A549 (cell line): ENCODE measurements around the gene PTPRH. TPM values are rescaled to one million over a fixed set of nuclear protein-coding genes. Genes with fewer than 3 reads are reported as not detected.
A peak's percentile ranks its signal among the peaks of the same experiment; 100 is the strongest.

Source experiments
- ATAC-seq, 2 experiments: fragments of 200-7000 bp in 1 of 2; fragments of >200 bp in 1 of 2; cut with Nextera tagmentation in 1 of 2; cut with Tn5 transposase in 1 of 2; 3 replicates each; pipeline versions ENCODE4 v1.8.0 to v1.9.1; 2018 to 2020; ENCODE audit warnings: mild to moderate bottlenecking in 1 of 2, moderate library complexity in 1 of 2
- CTCF ChIA-PET: fragments of 300-600 bp; sonication (Branson Sonifier 250); formaldehyde crosslinking; extraction: SDS; loops from one replicate; lab custom pipeline; 2021; ENCODE audit warnings: antibody characterized with exemption, inconsistent platforms; lab: Yijun Ruan, JAX
- POLR2A ChIA-PET: fragments of 350-600 bp; formaldehyde crosslinking; extraction: SDS; loops from one replicate; lab custom pipeline; 2021; ENCODE audit warnings: antibody characterized with exemption, inconsistent platforms; lab: Yijun Ruan, JAX
- DNase-seq, 2 experiments: peaks; one replicate each; pipeline versions ENCODE4 v3.0.0 to v3.0.0-alpha.2; 2011 to 2016; ENCODE audit warnings: low read depth in 1 of 2, low spot score in 1 of 2
- FAIRE-seq: peaks from 2 replicates; lab custom pipeline; 2011; peaks lifted over from hg19 to GRCh38; lab: Jason Lieb, UNC
- H3K27ac ChIP-seq, 2 experiments: fragments of >200 bp; sonication (Bioruptor Twin); formaldehyde crosslinking; 3 replicates each; pipeline ENCODE4 v1.5.1; 2016 to 2017
- H3K4me1 ChIP-seq: fragments of >200 bp; sonication (Bioruptor Twin); formaldehyde crosslinking; 3 replicates; pipeline ENCODE4 v1.6.1; 2016
- H3K4me2 ChIP-seq: fragments of >200 bp; sonication (Bioruptor Twin); formaldehyde crosslinking; 3 replicates; pipeline ENCODE4 v1.6.1; 2016
- H3K4me3 ChIP-seq: fragments of >200 bp; sonication (Bioruptor Twin); formaldehyde crosslinking; 3 replicates; pipeline ENCODE4 v1.5.1; 2016
- H3K9me3 ChIP-seq: fragments of >200 bp; sonication (Bioruptor Twin); formaldehyde crosslinking; 3 replicates; pipeline ENCODE4 v1.6.1; 2016
- BCL3 ChIP-seq: fragments of >200 bp; sonication (Bioruptor Twin); formaldehyde crosslinking; IDR thresholded peaks from 3 replicates; pipeline ENCODE4 v1.6.1; 2016
- BHLHE40 ChIP-seq: IDR thresholded peaks from 2 replicates; pipeline ENCODE4 v1.6.1; 2012; ENCODE audit warnings: low read depth, low read length, inconsistent platforms
- CBX2 ChIP-seq: fragments of 200-600 bp; sonication (generic); IDR thresholded peaks from 2 replicates; pipeline ENCODE4 v1.6.1; 2016; ENCODE audit warnings: low read depth, mild to moderate bottlenecking, borderline replicate concordance
- CEBPB ChIP-seq, 2 experiments: fragments of >200 bp in 1 of 2; sonication (Bioruptor Twin) in 1 of 2; formaldehyde crosslinking in 1 of 2; IDR thresholded peaks; 2 replicates each; pipeline ENCODE4 v1.6.1; 2012 to 2016
- E2F6 ChIP-seq: IDR thresholded peaks from 2 replicates; pipeline ENCODE4 v1.6.1; 2012; ENCODE audit warnings: low read depth, borderline replicate concordance
- EHF ChIP-seq: fragments of 250-450 bp; sonication (Bioruptor Pico); IDR thresholded peaks from 2 replicates; pipeline ENCODE4 v1.5.0; 2020; ENCODE audit warnings: mild to moderate bottlenecking
- EHMT2 ChIP-seq: fragments of 200-600 bp; sonication (generic); IDR thresholded peaks from 2 replicates; pipeline ENCODE4 v1.6.1; 2016; ENCODE audit warnings: antibody characterized with exemption, low read depth, mild to moderate bottlenecking, moderate library complexity
- ESRRA ChIP-seq: fragments of 150-350 bp; IDR thresholded peaks from 2 replicates; pipeline ENCODE4 v1.6.1; 2014; ENCODE audit warnings: mild to moderate bottlenecking, low read length, borderline replicate concordance
- FOSB ChIP-seq: fragments of 250-450 bp; sonication (Bioruptor Pico); IDR thresholded peaks from 2 replicates; pipeline ENCODE4 v1.5.0; 2020; ENCODE audit warnings: mild to moderate bottlenecking, moderate library complexity
- GATA3 ChIP-seq: IDR thresholded peaks from 2 replicates; pipeline ENCODE4 v1.6.1; 2012; ENCODE audit warnings: borderline replicate concordance
- HEYL ChIP-seq: fragments of 250-450 bp; sonication (Bioruptor Pico); IDR thresholded peaks from 2 replicates; pipeline ENCODE4 v1.8.0; 2021; ENCODE audit warnings: mild to moderate bottlenecking, moderate library complexity
- HOXA7 ChIP-seq: fragments of 250-450 bp; sonication (Bioruptor Pico); IDR thresholded peaks from 2 replicates; pipeline ENCODE4 v1.5.0; 2020; ENCODE audit warnings: mild to moderate bottlenecking, moderate library complexity
- JUNB ChIP-seq: fragments of >200 bp; sonication (Bioruptor Twin); formaldehyde crosslinking; IDR thresholded peaks from 2 replicates; pipeline ENCODE4 v1.6.1; 2016
- MAX ChIP-seq: IDR thresholded peaks from 2 replicates; pipeline ENCODE4 v1.6.1; 2012
- MAZ ChIP-seq: fragments of 150-350 bp; IDR thresholded peaks from 2 replicates; pipeline ENCODE4 v1.6.1; 2014; ENCODE audit warnings: antibody characterized with exemption, low read depth, low read length, borderline replicate concordance
- NFE2L2 ChIP-seq: fragments of 150-350 bp; conservative IDR thresholded peaks from 2 replicates; pipeline ENCODE4 v1.6.1; 2014; ENCODE audit warnings: low read length
- NPAS2 ChIP-seq: fragments of 250-450 bp; sonication (Bioruptor Pico); IDR thresholded peaks from 2 replicates; pipeline ENCODE4 v1.8.0; 2022; ENCODE audit warnings: mild to moderate bottlenecking, moderate library complexity, borderline replicate concordance
- NR3C1 ChIP-seq: fragments of >200 bp; sonication (Bioruptor Twin); formaldehyde crosslinking; IDR thresholded peaks from 3 replicates; pipeline ENCODE4 v1.6.1; 2017
- PBX3 ChIP-seq: IDR thresholded peaks from 2 replicates; pipeline ENCODE4 v1.6.1; 2012
- PHF8 ChIP-seq: fragments of 200-600 bp; sonication (generic); IDR thresholded peaks from 2 replicates; pipeline ENCODE4 v1.6.1; 2016; ENCODE audit warnings: low read depth, mild to moderate bottlenecking, antibody characterized with exemption, moderate library complexity, borderline replicate concordance
- POLR2A ChIP-seq: IDR thresholded peaks from 2 replicates; pipeline ENCODE4 v1.6.1; 2012; ENCODE audit warnings: mild to moderate bottlenecking, low read length
- POLR2AphosphoS2 ChIP-seq: conservative IDR thresholded peaks from 2 replicates; pipeline ENCODE4 v1.6.1; 2012; ENCODE audit warnings: low read length, improper control_type of control experiment, inconsistent platforms
- RAD21 ChIP-seq, 2 experiments: fragments of >200 bp in 1 of 2; sonication (Bioruptor Twin) in 1 of 2; formaldehyde crosslinking in 1 of 2; IDR thresholded peaks in 1 of 2; conservative IDR thresholded peaks in 1 of 2; 2 replicates in 1 of 2; 3 replicates in 1 of 2; pipeline ENCODE4 v1.6.1; 2012 to 2018; ENCODE audit warnings: inconsistent platforms in 1 of 2
- RFX5 ChIP-seq: fragments of 450-650 bp; IDR thresholded peaks from 2 replicates; pipeline ENCODE4 v1.7.1; 2014; ENCODE audit warnings: antibody characterized with exemption, mild to moderate bottlenecking, moderate library complexity
- RNF2 ChIP-seq: fragments of 200-600 bp; sonication (generic); IDR thresholded peaks from 2 replicates; pipeline ENCODE4 v1.6.1; 2016; ENCODE audit warnings: low read depth, mild to moderate bottlenecking, antibody characterized with exemption, moderate library complexity, borderline replicate concordance
- SREBF2 ChIP-seq: fragments of 450-650 bp; IDR thresholded peaks from 2 replicates; pipeline ENCODE4 v1.6.1; 2014; ENCODE audit warnings: mild to moderate bottlenecking, moderate library complexity
- ZNF302 ChIP-seq: fragments of 250-450 bp; sonication (Bioruptor Pico); IDR thresholded peaks from 2 replicates; pipeline ENCODE4 v1.9.0; 2021; ENCODE audit warnings: inconsistent platforms, mild to moderate bottlenecking, moderate library complexity
- WGBS: methylation state at CpG from one replicate; pipeline ENCODE4 v1.1.6; 2017; ENCODE audit errors: missing lambda C conversion rate; 5-methylcytosine and 5-hydroxymethylcytosine counted together
- polyA plus RNA-seq, 4 experiments: library from polyadenylated mRNA; depleted of rRNA in 3 of 4; stranded (reverse); fragments of >200 nt; fragmentation: RNase III in 1 of 4; extraction: RNeasy Plus Mini Kit Qiagen cat#74134 plus additional on column Dnase treatment in 1 of 4; gene quantifications; 2 replicates in 3 of 4; 3 replicates in 1 of 4; pipeline ENCODE4 v1.2.3, GENCODE V29; 2011 to 2017
- TF ChIP-seq, protein P1 (sequence below): fragments of 250-450 bp; sonication (Bioruptor Pico); IDR thresholded peaks from 2 replicates; pipeline ENCODE4 v1.5.0; 2020; ENCODE audit warnings: low read depth, mild to moderate bottlenecking, moderate library complexity
- TF ChIP-seq, protein P2 (sequence below): fragments of 200-600 bp; sonication (generic); IDR thresholded peaks from 2 replicates; pipeline ENCODE4 v1.6.1; 2016; ENCODE audit warnings: antibody characterized with exemption, mild to moderate bottlenecking, moderate library complexity

Gene PTPRH
- polyA plus RNA-seq, 2 of the 4 experiments (the other 2 are of a cell fraction) = 1.6 to 4.2 TPM

GRCh38 chr19:55169136-55169535 lies 40.2 kb downstream of the PTPRH start:
- no peak overlapping the region for H3K4me2 ChIP-seq
- no peaks in the 10 kb centered on the region for H3K9me3 ChIP-seq
- H3K4me3 ChIP-seq = no peak overlapping the region
- ATAC-seq = no peak
- no peak for DNase-seq
- CTCF ChIA-PET = interaction anchor here (0.8 to 6.5 kb wide), 8 partner anchors 10 to 298 kb away, joined by 3 to 53 read pairs (median 4); partner anchors contain the start of genes PTPRH and TNNI3
- WGBS = 43% methylated on average over 4 of the region's 4 CpGs
- FAIRE-seq = no peak
- TF ChIP-seq NR3C1 = no peak
- TF ChIP-seq, protein P1, sequence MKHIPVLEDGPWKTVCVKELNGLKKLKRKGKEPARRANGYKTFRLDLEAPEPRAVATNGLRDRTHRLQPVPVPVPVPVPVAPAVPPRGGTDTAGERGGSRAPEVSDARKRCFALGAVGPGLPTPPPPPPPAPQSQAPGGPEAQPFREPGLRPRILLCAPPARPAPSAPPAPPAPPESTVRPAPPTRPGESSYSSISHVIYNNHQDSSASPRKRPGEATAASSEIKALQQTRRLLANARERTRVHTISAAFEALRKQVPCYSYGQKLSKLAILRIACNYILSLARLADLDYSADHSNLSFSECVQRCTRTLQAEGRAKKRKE (CRISPR knock-in tag) = no peak
- H3K4me1 ChIP-seq = peaks cover 18% of the 10 kb centered on the region
- POLR2A ChIA-PET = no interaction called here
- no peak overlapping the region for H3K27ac ChIP-seq

DNA sequence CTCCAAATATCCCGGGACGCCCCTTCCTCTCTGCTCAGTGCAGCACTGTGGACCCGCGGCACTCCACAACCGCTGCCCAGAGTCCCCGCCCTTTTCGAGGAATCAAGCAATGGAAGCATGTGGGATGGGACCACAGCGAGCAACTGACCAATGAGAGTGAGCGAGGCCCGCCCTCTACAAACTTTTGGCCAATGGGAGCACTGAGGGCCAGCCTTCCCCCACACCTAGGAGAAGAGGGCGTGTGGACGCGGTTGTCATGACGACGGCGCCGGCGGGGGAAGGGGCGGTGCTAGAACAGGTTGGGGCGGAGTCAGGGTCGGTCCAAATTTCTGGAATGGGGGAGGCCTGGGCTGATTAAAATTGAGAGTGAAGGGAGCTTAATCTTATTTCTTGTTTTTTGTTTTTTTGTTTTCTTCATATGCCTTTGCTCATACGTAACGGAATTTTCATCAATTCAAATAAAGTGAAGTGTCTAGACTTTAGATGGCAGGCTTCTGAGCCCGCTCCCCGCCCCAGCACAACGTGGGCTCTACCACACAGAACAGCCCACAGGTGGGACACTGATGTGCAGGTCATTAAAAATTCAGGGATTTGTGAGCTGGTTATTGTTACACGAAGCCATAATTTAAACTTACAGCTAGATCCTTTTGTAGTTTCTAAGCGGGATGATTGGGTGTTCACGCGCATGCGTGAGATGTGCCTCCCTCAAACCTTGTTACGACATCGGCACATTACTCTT lies 42.6 kb downstream of the PTPRH start, which contains the start of gene DNAAF3:
Gene DNAAF3, minus strand, starts transcription at position 84 of the 739 bp plus-strand sequence. CDS start 200 bp downstream, outside the sequence.
- Histone ChIP-seq H3K9me3 (no peaks in the 10 kb centered on the region), H3K27ac (peak within 1 kb of the TSS; percentile 62 to 81), H3K4me3 (peak within 1 kb of the TSS; percentile 64), H3K4me2 (peak within 1 kb of the TSS; percentile 93), H3K4me1 (peaks cover 10% of the 10 kb centered on the region; the same call in 1 of the 3 replicates)
- POLR2A ChIA-PET = interaction anchor here (0.6 to 2.7 kb wide), 10 partner anchors 10 to 1341 kb away, joined by 3 to 12 read pairs (median 4); partner anchors contain the start of genes ISOC2, PPP1R12C, PPP6R1 and UBE2S
- CTCF ChIA-PET = interaction anchor here (0.6 to 6.5 kb wide), 48 partner anchors 7 to 488 kb away, joined by 3 to 64 read pairs (median 4); partner anchors contain the start of genes PTPRH, SYT5, TMEM238 and TMEM86B
- TF ChIP-seq EHMT2 = no peak
- TF ChIP-seq E2F6 = peak; percentile 52; the same call in 1 of the 2 replicates
- no peak for TF ChIP-seq POLR2AphosphoS2
- TF ChIP-seq FOSB (CRISPR knock-in tag) = no peak
- no peak for TF ChIP-seq EHF (CRISPR knock-in tag)
- TF ChIP-seq MAZ = 0 out of 2 replicates have a peak, but pooled peaks have one; percentile 60
- no peak for TF ChIP-seq RNF2
- peak in 1 of 2 experiments; percentile 79; a peak in 2 of 4 replicates for TF ChIP-seq CEBPB (IDR thresholded peaks at IDR 0.05)
- no peak for TF ChIP-seq RAD21 (conservative IDR thresholded peaks at IDR 0.05 in 1 of 2, IDR thresholded peaks at IDR 0.05 in 1 of 2)
- 0 out of 2 replicates have a peak, but pooled peaks have one; percentile 23 for TF ChIP-seq PBX3
- TF ChIP-seq BCL3 = no peak
- no peak for TF ChIP-seq CBX2
- no peak for TF ChIP-seq HOXA7 (CRISPR knock-in tag)
- no peak for TF ChIP-seq HEYL (CRISPR knock-in tag)
- TF ChIP-seq ZNF302 (CRISPR knock-in tag) = no peak
- peak; percentile 87 for TF ChIP-seq GATA3
- no peak for TF ChIP-seq SREBF2
- TF ChIP-seq NFE2L2 = no peak
- peak; percentile 61; the same call in 1 of the 2 replicates for TF ChIP-seq MAX
- peak; percentile 86 for TF ChIP-seq BHLHE40
- TF ChIP-seq, protein P2, sequence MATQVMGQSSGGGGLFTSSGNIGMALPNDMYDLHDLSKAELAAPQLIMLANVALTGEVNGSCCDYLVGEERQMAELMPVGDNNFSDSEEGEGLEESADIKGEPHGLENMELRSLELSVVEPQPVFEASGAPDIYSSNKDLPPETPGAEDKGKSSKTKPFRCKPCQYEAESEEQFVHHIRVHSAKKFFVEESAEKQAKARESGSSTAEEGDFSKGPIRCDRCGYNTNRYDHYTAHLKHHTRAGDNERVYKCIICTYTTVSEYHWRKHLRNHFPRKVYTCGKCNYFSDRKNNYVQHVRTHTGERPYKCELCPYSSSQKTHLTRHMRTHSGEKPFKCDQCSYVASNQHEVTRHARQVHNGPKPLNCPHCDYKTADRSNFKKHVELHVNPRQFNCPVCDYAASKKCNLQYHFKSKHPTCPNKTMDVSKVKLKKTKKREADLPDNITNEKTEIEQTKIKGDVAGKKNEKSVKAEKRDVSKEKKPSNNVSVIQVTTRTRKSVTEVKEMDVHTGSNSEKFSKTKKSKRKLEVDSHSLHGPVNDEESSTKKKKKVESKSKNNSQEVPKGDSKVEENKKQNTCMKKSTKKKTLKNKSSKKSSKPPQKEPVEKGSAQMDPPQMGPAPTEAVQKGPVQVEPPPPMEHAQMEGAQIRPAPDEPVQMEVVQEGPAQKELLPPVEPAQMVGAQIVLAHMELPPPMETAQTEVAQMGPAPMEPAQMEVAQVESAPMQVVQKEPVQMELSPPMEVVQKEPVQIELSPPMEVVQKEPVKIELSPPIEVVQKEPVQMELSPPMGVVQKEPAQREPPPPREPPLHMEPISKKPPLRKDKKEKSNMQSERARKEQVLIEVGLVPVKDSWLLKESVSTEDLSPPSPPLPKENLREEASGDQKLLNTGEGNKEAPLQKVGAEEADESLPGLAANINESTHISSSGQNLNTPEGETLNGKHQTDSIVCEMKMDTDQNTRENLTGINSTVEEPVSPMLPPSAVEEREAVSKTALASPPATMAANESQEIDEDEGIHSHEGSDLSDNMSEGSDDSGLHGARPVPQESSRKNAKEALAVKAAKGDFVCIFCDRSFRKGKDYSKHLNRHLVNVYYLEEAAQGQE = no peak
- TF ChIP-seq JUNB = no peak
- TF ChIP-seq RFX5 = peak; percentile 53; the same call in 1 of the 2 replicates
- no peak for TF ChIP-seq ESRRA
- TF ChIP-seq POLR2A = no peak
- no peak for TF ChIP-seq NPAS2 (CRISPR knock-in tag)
- TF ChIP-seq PHF8 = no peak
- 1% methylated on average over 33 of the region's 33 CpGs for whole genome bisulfite sequencing
- DNase-seq = peak; percentile 99 to 100
- FAIRE-seq = peak; percentile 97
- ATAC-seq = peak; percentile 96 to 97
